IMR-90 (cell line): Measurements from ENCODE around the gene TNRC6A. TPM values are rescaled to one million over a fixed set of nuclear protein-coding genes. Genes with fewer than 3 reads are reported as not detected.

Source experiments
- ATAC-seq: fragments of 200-7000 bp; cut with Tn5 transposase; 2 replicates; pipeline ENCODE4 v1.9.1; 2020; ENCODE audit warnings: low read depth, mild to moderate bottlenecking, moderate library complexity
- BruUV-seq: library from RNA; stranded (reverse); fragments of 400-500 nt; replicated peaks from 2 replicates; lab custom pipeline; 2021; lab: Mats Ljungman, UMichigan
- CTCF ChIA-PET: fragments of 300-600 bp; formaldehyde crosslinking; extraction: SDS; loops from one replicate; lab custom pipeline; 2021; ENCODE audit warnings: antibody characterized with exemption; lab: Yijun Ruan, JAX
- POLR2A ChIA-PET: fragments of 300-600 bp; sonication (Branson Sonifier 250); formaldehyde crosslinking; loops from one replicate; lab custom pipeline; 2022; ENCODE audit warnings: antibody characterized with exemption; ENCODE audit not compliant: unreplicated experiment; lab: Charles Lee
- DNase-seq: peaks from one replicate; pipeline ENCODE4 v3.0.0; 2013
- H2AFZ ChIP-seq: replicated peaks from 2 replicates; pipeline ENCODE3; 2013; ENCODE audit warnings: low read length, mild to moderate bottlenecking; ENCODE audit not compliant: poor library complexity
- H2AK5ac ChIP-seq: 2 replicates; pipeline ENCODE4 v1.6.1; 2013; ENCODE audit warnings: low read depth, low read length, inconsistent platforms
- H2AK9ac ChIP-seq: replicated peaks from 2 replicates; pipeline ENCODE3; 2013; ENCODE audit warnings: mild to moderate bottlenecking, low read depth, low read length, moderate library complexity; ENCODE audit not compliant: poor library complexity
- H2BK120ac ChIP-seq: 2 replicates; pipeline ENCODE4 v1.6.1; 2013; ENCODE audit warnings: low read depth, low read length, inconsistent platforms
- H2BK15ac ChIP-seq: 3 replicates; pipeline ENCODE4 v1.6.1; 2013; ENCODE audit warnings: low read depth, low read length, inconsistent platforms
- H2BK20ac ChIP-seq: 2 replicates; pipeline ENCODE4 v1.6.1; 2013; ENCODE audit warnings: low read depth, mild to moderate bottlenecking, inconsistent platforms, low read length, moderate library complexity
- H2BK5ac ChIP-seq: 2 replicates; pipeline ENCODE4 v1.6.1; 2013; ENCODE audit warnings: mild to moderate bottlenecking, low read depth, low read length, inconsistent platforms; ENCODE audit not compliant: poor library complexity, severe bottlenecking
- H3K14ac ChIP-seq: replicated peaks from 2 replicates; pipeline ENCODE4 v1.6.1; 2013; ENCODE audit warnings: low read depth, low read length, inconsistent platforms
- H3K18ac ChIP-seq: 2 replicates; pipeline ENCODE4 v1.6.1; 2013; ENCODE audit warnings: low read depth, low read length, control low read depth
- H3K23ac ChIP-seq: 2 replicates; pipeline ENCODE4 v1.6.1; 2013; ENCODE audit warnings: low read depth, low read length, inconsistent platforms
- H3K27ac ChIP-seq: 2 replicates; pipeline ENCODE4 v1.5.1; 2013; ENCODE audit warnings: mild to moderate bottlenecking, control low read depth, low read length; ENCODE audit not compliant: insufficient read depth
- H3K27me3 ChIP-seq: 2 replicates; pipeline ENCODE4 v1.6.1; 2013; ENCODE audit warnings: low read length; ENCODE audit not compliant: control insufficient read depth, insufficient read depth
- H3K36me3 ChIP-seq: 2 replicates; pipeline ENCODE4 v1.6.1; 2013; ENCODE audit warnings: low read length, mixed read lengths; ENCODE audit not compliant: control insufficient read depth, insufficient read depth
- H3K4ac ChIP-seq: 2 replicates; pipeline ENCODE4 v1.6.1; 2013; ENCODE audit warnings: low read depth, low read length, inconsistent platforms
- H3K4me1 ChIP-seq: 2 replicates; pipeline ENCODE4 v1.6.1; 2013; ENCODE audit warnings: low read length, mixed read lengths; ENCODE audit not compliant: control insufficient read depth, insufficient read depth
- H3K4me2 ChIP-seq: 2 replicates; pipeline ENCODE4 v1.6.1; 2013; ENCODE audit warnings: low read depth, mild to moderate bottlenecking, control low read depth, low read length, moderate library complexity
- H3K4me3 ChIP-seq: 2 replicates; pipeline ENCODE4 v1.5.1; 2013; ENCODE audit warnings: low read depth, mild to moderate bottlenecking, control low read depth, low read length, moderate library complexity; ENCODE audit not compliant: insufficient read depth
- H3K56ac ChIP-seq: 2 replicates; pipeline ENCODE4 v1.6.1; 2013; ENCODE audit warnings: low read length, inconsistent platforms; ENCODE audit not compliant: insufficient read depth; ENCODE audit errors: extremely low read depth
- H3K79me1 ChIP-seq, 2 experiments: 2 replicates each; pipeline ENCODE4 v1.6.1; 2013; ENCODE audit warnings: low read length in 2 of 2, inconsistent platforms in 1 of 2, low read depth in 1 of 2
- H3K9ac ChIP-seq: 2 replicates; pipeline ENCODE4 v1.6.1; 2013; ENCODE audit warnings: low read depth, low read length, control low read depth
- H3K9me1 ChIP-seq: 2 replicates; pipeline ENCODE4 v1.6.1; 2013; ENCODE audit warnings: low read length, inconsistent platforms; ENCODE audit not compliant: insufficient read depth
- H3K9me3 ChIP-seq: 2 replicates; pipeline ENCODE4 v1.6.1; 2013; ENCODE audit warnings: low read length; ENCODE audit not compliant: control insufficient read depth, insufficient read depth
- H4K20me1 ChIP-seq: 2 replicates; pipeline ENCODE4 v1.6.1; 2013; ENCODE audit warnings: low read length, inconsistent platforms; ENCODE audit not compliant: insufficient read depth
- H4K5ac ChIP-seq: 2 replicates; pipeline ENCODE4 v1.6.1; 2013; ENCODE audit warnings: mild to moderate bottlenecking, low read depth, low read length, control low read depth
- H4K8ac ChIP-seq, 2 experiments: 2 replicates each; pipeline ENCODE4 v1.6.1; 2013; ENCODE audit warnings: low read depth in 2 of 2, low read length in 2 of 2, control low read depth in 1 of 2, inconsistent platforms in 1 of 2
- H4K91ac ChIP-seq: 2 replicates; pipeline ENCODE4 v1.6.1; 2013; ENCODE audit warnings: low read depth, low read length, inconsistent platforms; ENCODE audit not compliant: insufficient read depth
- BHLHE40 ChIP-seq: fragments of 150-350 bp; IDR thresholded peaks from 2 replicates; pipeline ENCODE4 v1.6.1; 2016; ENCODE audit warnings: mild to moderate bottlenecking, low read depth, low read length
- CEBPB ChIP-seq: IDR thresholded peaks from 2 replicates; pipeline ENCODE4 v1.6.1; 2012; ENCODE audit warnings: low read depth, low read length, improper control_type of control experiment
- CHD1 ChIP-seq: IDR thresholded peaks from 2 replicates; pipeline ENCODE4 v1.6.1; 2012; ENCODE audit warnings: low read depth, low read length, improper control_type of control experiment
- FOS ChIP-seq: fragments of 150-350 bp; IDR thresholded peaks from 2 replicates; pipeline ENCODE4 v1.6.1; 2016; ENCODE audit warnings: low read depth, low read length
- MAFK ChIP-seq: IDR thresholded peaks from 2 replicates; pipeline ENCODE4 v1.6.1; 2012; ENCODE audit warnings: low read depth, low read length, improper control_type of control experiment
- MAZ ChIP-seq: IDR thresholded peaks from 2 replicates; pipeline ENCODE4 v1.6.1; 2012; ENCODE audit warnings: low read depth, mild to moderate bottlenecking, low read length, improper control_type of control experiment, moderate library complexity, borderline replicate concordance
- MXI1 ChIP-seq: IDR thresholded peaks from 2 replicates; pipeline ENCODE4 v1.6.1; 2012; ENCODE audit warnings: low read depth, mild to moderate bottlenecking, low read length, moderate library complexity, borderline replicate concordance
- NFE2L2 ChIP-seq: fragments of 150-350 bp; IDR thresholded peaks from 2 replicates; pipeline ENCODE4 v1.6.1; 2016; ENCODE audit warnings: low read depth, mild to moderate bottlenecking, low read length
- POLR2A ChIP-seq: IDR thresholded peaks from 2 replicates; pipeline ENCODE4 v1.6.1; 2012; ENCODE audit warnings: mild to moderate bottlenecking, low read depth, low read length
- RCOR1 ChIP-seq: IDR thresholded peaks from 2 replicates; pipeline ENCODE4 v1.6.1; 2012; ENCODE audit warnings: mild to moderate bottlenecking, low read length, improper control_type of control experiment; ENCODE audit not compliant: insufficient replicate concordance
- SMC3 ChIP-seq: fragments of 150-350 bp; IDR thresholded peaks from 2 replicates; pipeline ENCODE4 v1.6.1; 2016; ENCODE audit warnings: low read depth, mild to moderate bottlenecking, antibody characterized with exemption, low read length, moderate library complexity
- WGBS, 2 experiments: methylation state at CpG; one replicate each; pipeline versions ENCODE4 v1.1.5 to v1.1.7; 2013; ENCODE audit warnings: missing lambda C conversion rate in 2 of 2; ENCODE audit not compliant: insufficient read length in 1 of 2; ENCODE audit errors: extremely low coverage in 2 of 2; 5-methylcytosine and 5-hydroxymethylcytosine counted together
- dilution Hi-C: fragments of 300-500 bp; cut with HindIII; formaldehyde crosslinking; loops from one replicate; pipeline ENCODE4 v1.14.3; 2018; ENCODE audit warnings: low sequenced_read_pairs; ENCODE audit not compliant: unreplicated experiment
- in situ Hi-C: fragments of 300-500 bp; cut with MboI; formaldehyde crosslinking; loops from 3 replicates; pipeline ENCODE4 v1.14.3; 2019; ENCODE audit warnings: low sequenced_read_pairs, inconsistent platforms, mixed read lengths
- intact Hi-C: fragments of 100-400 bp; cut with micrococcal nuclease; formaldehyde crosslinking; loops from 2 replicates; pipeline ENCODE4 v1.10.0; 2022
- polyA plus RNA-seq, 3 experiments: library from polyadenylated mRNA; depleted of rRNA; stranded (reverse); fragments of >200 nt; gene quantifications; 2 replicates each; pipeline ENCODE4 v1.2.3, GENCODE V29; 2012; ENCODE audit warnings: low replicate concordance in 1 of 3
- total RNA-seq: library from RNA; depleted of rRNA; stranded (reverse); fragments of >200 nt; gene quantifications from 2 replicates; pipeline ENCODE4 v1.2.3, GENCODE V29; 2012
- TF ChIP-seq, protein P1 (sequence below): fragments of 150-350 bp; IDR thresholded peaks from 2 replicates; pipeline ENCODE4 v1.6.1; 2016; ENCODE audit warnings: low read depth, mild to moderate bottlenecking, low read length, moderate library complexity, borderline replicate concordance

Gene TNRC6A
- total and polyA plus RNA-seq, 2 of the 4 experiments (the other 2 are of a cell fraction): 32.4 to 42.3 TPM

DNA sequence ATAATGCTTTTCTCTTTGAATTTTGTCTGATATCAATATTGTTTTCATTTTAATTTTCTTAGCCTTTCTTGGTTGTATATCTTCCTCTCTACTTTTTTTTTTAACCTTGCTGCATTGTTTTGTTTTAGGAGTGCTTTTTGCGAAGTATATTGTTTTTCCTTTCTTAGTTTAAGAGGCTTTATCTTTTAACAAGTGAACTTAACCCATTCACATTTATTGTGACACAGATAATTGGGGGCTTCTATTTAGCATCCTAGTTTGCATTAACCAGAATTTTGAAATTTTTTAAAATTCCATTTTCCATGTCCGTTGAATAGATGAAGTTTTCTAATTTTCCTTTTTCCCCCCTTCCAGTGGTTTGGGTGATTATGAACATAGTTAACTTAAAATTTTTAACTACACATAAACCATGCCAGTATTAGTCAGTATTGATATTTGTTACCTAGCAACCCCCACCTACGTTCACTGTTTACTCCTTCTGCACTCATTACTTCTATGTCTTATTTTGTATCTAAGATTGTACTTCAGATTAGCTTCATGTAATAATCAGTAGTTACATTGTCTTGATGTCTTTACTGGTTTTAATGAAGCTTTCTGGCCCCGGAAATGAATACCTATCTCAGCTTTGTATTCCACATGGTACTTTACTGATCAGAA is 44.4 kb downstream of the TNRC6A start:
- WGBS, 2 experiments: no CpG with 5 or more reads among the region's 4 CpGs
- intact Hi-C loops (loop anchor here (5.0 kb wide), 1 partner anchor 192 kb away; no protein-coding TSS in a partner anchor), in situ Hi-C loops (no loop called here), dilution Hi-C loops (no loop called here)
- Histone ChIP-seq H2AK5ac (no peak overlapping the region), H2AK9ac (no peak overlapping the region), H4K20me1 (peaks cover 56% of the 10 kb centered on the region), H3K56ac (no peak overlapping the region), H3K9me3 (no peaks in the 10 kb centered on the region), H4K91ac (no peak overlapping the region), H3K4me3 (no peak overlapping the region), H2BK120ac (no peak overlapping the region), H2BK20ac (no peak overlapping the region), H3K27ac (no peak overlapping the region), H2BK5ac (no peak overlapping the region), H3K23ac (no peak overlapping the region), H3K27me3 (no peaks in the 10 kb centered on the region), H3K79me1 (peaks cover 39 to 77% of the 10 kb centered on the region in 2 experiments), H4K8ac (no peak overlapping the region), H3K14ac (no peak overlapping the region), H3K36me3 (peaks cover 23% of the 10 kb centered on the region), H3K4ac (no peak overlapping the region), H3K9me1 (peaks cover 11% of the 10 kb centered on the region; the same call in 1 of the 2 replicates), H3K18ac (no peak overlapping the region), H2BK15ac (no peak overlapping the region), H4K5ac (no peak overlapping the region), H3K4me2 (no peak overlapping the region), H2AFZ (no peak overlapping the region), H3K9ac (no peak overlapping the region), H3K4me1 (peaks cover 8% of the 10 kb centered on the region)
- ATAC-seq: no peak
- TF ChIP-seq MAZ: no peak
- TF ChIP-seq SMC3: no peak
- TF ChIP-seq MXI1: no peak
- no peak for TF ChIP-seq NFE2L2
- TF ChIP-seq CEBPB: no peak
- TF ChIP-seq FOS: no peak
- no peak for TF ChIP-seq POLR2A
- TF ChIP-seq, protein P1, sequence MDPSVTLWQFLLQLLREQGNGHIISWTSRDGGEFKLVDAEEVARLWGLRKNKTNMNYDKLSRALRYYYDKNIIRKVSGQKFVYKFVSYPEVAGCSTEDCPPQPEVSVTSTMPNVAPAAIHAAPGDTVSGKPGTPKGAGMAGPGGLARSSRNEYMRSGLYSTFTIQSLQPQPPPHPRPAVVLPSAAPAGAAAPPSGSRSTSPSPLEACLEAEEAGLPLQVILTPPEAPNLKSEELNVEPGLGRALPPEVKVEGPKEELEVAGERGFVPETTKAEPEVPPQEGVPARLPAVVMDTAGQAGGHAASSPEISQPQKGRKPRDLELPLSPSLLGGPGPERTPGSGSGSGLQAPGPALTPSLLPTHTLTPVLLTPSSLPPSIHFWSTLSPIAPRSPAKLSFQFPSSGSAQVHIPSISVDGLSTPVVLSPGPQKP: no peak
- no peak for TF ChIP-seq CHD1
- TF ChIP-seq BHLHE40: no peak
- no peak for TF ChIP-seq MAFK
- TF ChIP-seq RCOR1: no peak
- DNase-seq: no peak
- ChIA-PET POLR2A (no interaction called here), CTCF (interaction anchor here (0.6 to 1.0 kb wide), 2 partner anchors 15 to 152 kb away, joined by 3 read pairs; no protein-coding TSS in a partner anchor)
- no TSS peak for BruUV-seq
